ENCODE results near the gene AADAC. TPM values are rescaled to one million over a fixed set of nuclear protein-coding genes. Genes with fewer than 3 reads are reported as not detected.
"Not testable (repeated sequence)": the region's sequence is repeated elsewhere in the genome, so short reads cannot be mapped to it uniquely, and the experiment has no call there.

The AADAC gene
- total and polyA plus RNA-seq, 7 experiments from 2014 or later = not detected

DNA sequence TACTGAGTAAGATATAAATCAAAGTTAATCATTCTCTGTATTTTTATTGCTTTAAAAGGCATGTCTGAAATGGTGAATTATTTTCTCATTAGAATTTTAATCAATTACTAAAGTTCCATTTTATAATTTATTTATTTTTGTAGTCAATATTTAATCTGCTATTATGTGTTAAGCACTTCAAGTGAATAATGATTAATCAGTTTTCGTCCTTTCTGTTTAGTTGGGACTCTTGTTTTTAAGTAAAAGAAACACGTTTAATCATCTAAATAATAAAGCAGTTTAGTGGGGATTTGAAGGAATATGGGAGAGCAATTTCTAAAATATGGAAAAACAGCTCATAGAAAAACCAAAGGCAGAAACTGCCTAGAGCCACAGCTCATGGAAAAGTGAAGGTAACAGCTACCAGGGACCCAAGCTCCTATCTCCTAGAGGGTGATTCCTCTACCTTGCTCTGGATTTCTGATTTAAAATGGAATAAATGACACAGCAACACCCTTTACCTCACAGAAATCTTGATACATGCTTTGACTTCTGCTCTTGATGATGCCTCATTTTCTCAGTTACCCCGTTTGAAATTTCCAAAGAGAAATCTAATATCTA, 31.5 kb downstream of the AADAC start:
- no peak overlapping the region for H3K4me3 ChIP-seq (ENCODE audit: low read length)

DNA sequence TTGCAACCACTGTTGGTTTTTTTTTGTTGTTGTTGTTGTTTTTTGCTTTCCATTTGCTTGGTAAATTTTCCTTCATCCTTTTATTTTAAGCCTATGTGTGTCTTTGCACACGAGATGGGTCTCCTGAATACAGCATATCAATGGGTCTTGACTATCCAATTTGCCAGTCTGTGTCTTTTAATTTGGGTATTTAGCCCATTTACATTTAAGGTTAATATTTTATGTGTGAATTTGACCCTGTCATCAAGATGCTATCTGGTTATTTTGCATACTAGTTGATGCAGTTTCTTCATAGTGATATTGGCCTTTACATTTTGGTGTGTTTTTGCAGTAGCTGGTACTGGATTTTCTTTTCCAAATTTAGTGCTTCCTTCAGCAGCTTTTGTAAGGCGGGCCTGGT, 36.1 kb downstream of the AADAC start:
- H3K4me3 Mint-ChIP-seq; H3K27ac Mint-ChIP-seq; H3K4me3 ChIP-seq (ENCODE audit: low read length); intact Hi-C loops (cut with micrococcal nuclease); CTCF ChIA-PET; H3K4me1 Mint-ChIP-seq; ATAC-seq; H3K9me3 ChIP-seq (ENCODE audit: control insufficient read depth in 2 of 3, low read length in 3 of 3); DNase-seq; H3K27me3 ChIP-seq (ENCODE audit: control insufficient read depth in 2 of 2, insufficient read depth in 2 of 2, low read length in 2 of 2); H3K4me1 ChIP-seq (ENCODE audit: control insufficient read depth in 2 of 2, insufficient read depth in 2 of 2, low read length in 2 of 2); H3K27ac ChIP-seq (ENCODE audit: low read depth, low read length); H3K36me3 ChIP-seq (ENCODE audit: control insufficient read depth in 2 of 3, insufficient read depth in 3 of 3, low read length in 3 of 3); POLR2A ChIA-PET: not testable (repeated sequence)
- peaks cover 0 to 10% (median 3%) of the 10 kb centered on the region in 5 donors for H3K36me3 Mint-ChIP-seq
- H3K9me3 Mint-ChIP-seq = peaks cover 3 to 33% (median 14%) of the 10 kb centered on the region in 11 donors
- peaks cover 7 to 29% (median 14%) of the 10 kb centered on the region in 5 donors for H3K27me3 Mint-ChIP-seq

More for the DNA sequence above, 31.5 kb downstream of the AADAC start:
- no peaks in the 10 kb centered on the region for H3K4me1 ChIP-seq (ENCODE audit: control insufficient read depth in 2 of 2, insufficient read depth in 2 of 2, low read length in 2 of 2)
- ATAC-seq (no peak), DNase-seq (no peak)
- no peaks in the 10 kb centered on the region for H3K36me3 ChIP-seq (ENCODE audit: control insufficient read depth in 2 of 3, insufficient read depth in 3 of 3, low read length in 3 of 3)
- CTCF ChIA-PET = no interaction called here
- no peak overlapping the region for H3K27ac ChIP-seq (ENCODE audit: low read depth, low read length)
- intact Hi-C loops (cut with micrococcal nuclease) = loop anchor here in 1 of 2 donors (5.0 kb wide), 1 partner anchor 497 kb away; no protein-coding TSS in a partner anchor
- H3K4me1 Mint-ChIP-seq = peaks cover 0 to 2% (median 0%) of the 10 kb centered on the region in 7 donors
- no peaks in the 10 kb centered on the region for H3K36me3 Mint-ChIP-seq
- H3K4me3 Mint-ChIP-seq = no peak overlapping the region
- H3K9me3 Mint-ChIP-seq = peaks cover 0 to 14% (median 4%) of the 10 kb centered on the region in 11 donors
- H3K27me3 Mint-ChIP-seq = peaks cover 0 to 35% (median 4%) of the 10 kb centered on the region in 5 donors
- POLR2A ChIA-PET = no interaction called here
- no peaks in the 10 kb centered on the region for H3K9me3 ChIP-seq (ENCODE audit: control insufficient read depth in 2 of 3, low read length in 3 of 3)
- no peaks in the 10 kb centered on the region for H3K27me3 ChIP-seq (ENCODE audit: control insufficient read depth in 2 of 2, insufficient read depth in 2 of 2, low read length in 2 of 2)
- H3K27ac Mint-ChIP-seq = no peak overlapping the region

DNA sequence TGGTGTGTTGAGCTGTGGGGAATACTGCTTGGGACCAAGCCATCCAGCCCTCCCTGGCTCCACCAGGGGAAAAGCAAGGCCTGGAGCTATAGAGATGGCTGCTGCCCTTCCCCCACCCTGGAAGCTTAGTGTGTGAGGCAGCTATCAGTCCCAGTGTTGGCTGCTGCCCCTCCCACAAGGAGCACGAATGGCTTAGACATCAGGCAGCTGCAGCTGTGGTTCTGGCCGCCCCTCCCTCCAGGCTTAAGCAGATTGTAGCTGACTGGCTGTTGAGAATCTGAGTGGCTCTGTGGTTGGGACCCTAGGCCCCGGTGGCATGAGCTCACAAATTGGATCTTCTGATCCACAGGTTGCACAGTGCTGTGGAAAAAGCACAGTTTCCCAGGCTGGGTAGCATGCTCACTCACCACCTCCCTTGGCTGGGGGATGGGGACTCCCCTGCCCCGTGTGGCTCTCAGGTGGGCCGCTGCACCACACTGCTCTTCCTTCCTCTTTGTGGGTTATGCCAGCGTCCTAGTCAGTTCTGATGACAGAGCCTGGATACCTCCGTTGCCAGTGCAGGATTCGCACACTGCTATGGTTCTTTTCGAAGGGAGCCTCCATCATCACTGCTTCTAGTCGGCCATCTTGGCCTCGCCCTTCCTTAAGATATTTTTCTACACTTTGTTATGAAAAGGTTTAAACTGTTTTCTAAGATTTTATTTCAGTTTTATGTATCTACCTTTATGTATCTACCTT, 38.3 kb downstream of the AADAC start:
- H3K27ac Mint-ChIP-seq = no peak overlapping the region
- no peak overlapping the region for H3K4me3 ChIP-seq (ENCODE audit: low read length)
- H3K27me3 Mint-ChIP-seq = peaks cover 7 to 29% (median 18%) of the 10 kb centered on the region in 5 donors
- H3K9me3 Mint-ChIP-seq = peaks cover 3 to 33% (median 13%) of the 10 kb centered on the region in 11 donors
- no peaks in the 10 kb centered on the region for H3K4me1 Mint-ChIP-seq
- peaks cover 0 to 10% (median 3%) of the 10 kb centered on the region in 5 donors for H3K36me3 Mint-ChIP-seq
- no peak overlapping the region for H3K4me3 Mint-ChIP-seq
- CTCF ChIA-PET = no interaction called here
- peaks cover 0 to 4% of the 10 kb centered on the region in 2 donors for H3K27me3 ChIP-seq (ENCODE audit: control insufficient read depth in 2 of 2, insufficient read depth in 2 of 2, low read length in 2 of 2)
- H3K9me3 ChIP-seq (ENCODE audit: control insufficient read depth in 2 of 3, low read length in 3 of 3) = no peaks in the 10 kb centered on the region
- H3K27ac ChIP-seq (ENCODE audit: low read depth, low read length) = no peak overlapping the region
- ATAC-seq (no peak), DNase-seq (no peak)
- H3K4me1 ChIP-seq (ENCODE audit: control insufficient read depth in 2 of 2, insufficient read depth in 2 of 2, low read length in 2 of 2) = no peaks in the 10 kb centered on the region
- POLR2A ChIA-PET = no interaction called here
- intact Hi-C loops (cut with micrococcal nuclease) = no loop called here
- H3K36me3 ChIP-seq (ENCODE audit: control insufficient read depth in 2 of 3, insufficient read depth in 3 of 3, low read length in 3 of 3) = no peaks in the 10 kb centered on the region

DNA sequence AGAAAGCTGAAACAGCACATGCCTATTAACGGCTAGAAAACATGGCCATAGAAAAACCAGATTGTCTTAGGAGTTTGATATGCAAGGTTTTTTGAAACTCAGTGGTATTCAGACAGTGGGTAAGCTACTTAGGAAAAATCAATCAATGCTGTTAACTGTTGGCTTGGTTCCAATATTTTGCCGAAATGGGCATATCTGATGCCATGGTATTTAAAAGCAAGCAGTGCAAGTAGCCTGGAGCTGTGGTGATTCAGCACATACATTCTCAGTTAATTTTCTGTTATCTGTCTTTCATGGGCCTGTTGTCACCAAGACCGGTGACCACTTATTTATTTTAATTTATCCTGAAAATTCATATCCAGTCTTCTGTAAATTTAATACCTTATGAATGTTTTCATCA, 42.2 kb downstream of the AADAC start:
- CTCF ChIA-PET = no interaction called here
- Histone ChIP-seq H3K4me3 (ENCODE audit: low read length) (no peak overlapping the region), H3K27ac (ENCODE audit: low read depth, low read length) (no peak overlapping the region), H3K36me3 (ENCODE audit: control insufficient read depth in 2 of 3, insufficient read depth in 3 of 3, low read length in 3 of 3) (no peaks in the 10 kb centered on the region), H3K27me3 (ENCODE audit: control insufficient read depth in 2 of 2, insufficient read depth in 2 of 2, low read length in 2 of 2) (peaks cover 0 to 4% of the 10 kb centered on the region in 2 donors), H3K9me3 (ENCODE audit: control insufficient read depth in 2 of 3, low read length in 3 of 3) (no peaks in the 10 kb centered on the region), H3K4me1 (ENCODE audit: control insufficient read depth in 2 of 2, insufficient read depth in 2 of 2, low read length in 2 of 2) (no peaks in the 10 kb centered on the region)
- Mint-ChIP-seq H3K9me3 (peaks cover 0 to 14% (median 2%) of the 10 kb centered on the region in 11 donors), H3K4me1 (no peaks in the 10 kb centered on the region), H3K4me3 (no peak overlapping the region), H3K27me3 (peaks cover 7 to 31% (median 14%) of the 10 kb centered on the region in 5 donors), H3K36me3 (peaks cover 0 to 3% (median 0%) of the 10 kb centered on the region in 5 donors), H3K27ac (no peak overlapping the region)
- POLR2A ChIA-PET = no interaction called here
- intact Hi-C loops (cut with micrococcal nuclease) = no loop called here
- DNase-seq (no peak), ATAC-seq (no peak)

DNA sequence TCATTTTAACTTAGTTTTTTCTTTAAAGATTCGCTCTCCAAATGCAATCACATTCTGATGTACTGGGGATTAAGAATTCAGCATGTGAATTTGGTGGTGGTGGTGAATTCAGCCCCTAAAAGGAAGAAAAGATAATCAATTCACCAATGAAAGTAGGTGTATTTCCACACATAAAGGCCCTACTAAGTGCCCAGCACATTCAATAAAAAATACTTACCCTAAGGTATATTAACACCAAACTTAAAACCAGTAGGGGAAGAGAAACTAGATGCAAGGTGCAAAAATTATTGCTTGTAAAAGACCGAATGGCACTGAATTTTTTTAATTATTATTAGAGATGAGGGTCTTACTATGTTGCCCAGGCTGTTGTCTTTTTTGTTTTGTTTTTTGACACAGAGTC, 42.7 kb downstream of the AADAC start:
- Histone ChIP-seq H3K36me3 (ENCODE audit: control insufficient read depth in 2 of 3, insufficient read depth in 3 of 3, low read length in 3 of 3) (no peaks in the 10 kb centered on the region), H3K27ac (ENCODE audit: low read depth, low read length) (no peak overlapping the region), H3K27me3 (ENCODE audit: control insufficient read depth in 2 of 2, insufficient read depth in 2 of 2, low read length in 2 of 2) (peaks cover 0 to 4% of the 10 kb centered on the region in 2 donors), H3K4me3 (ENCODE audit: low read length) (no peak overlapping the region), H3K4me1 (ENCODE audit: control insufficient read depth in 2 of 2, insufficient read depth in 2 of 2, low read length in 2 of 2) (no peaks in the 10 kb centered on the region), H3K9me3 (ENCODE audit: control insufficient read depth in 2 of 3, low read length in 3 of 3) (no peaks in the 10 kb centered on the region)
- intact Hi-C loops (cut with micrococcal nuclease) = no loop called here
- H3K4me1 Mint-ChIP-seq = no peaks in the 10 kb centered on the region
- H3K27ac Mint-ChIP-seq = no peak overlapping the region
- CTCF ChIA-PET = no interaction called here
- ATAC-seq (no peak), DNase-seq (no peak)
- POLR2A ChIA-PET = no interaction called here
- H3K4me3 Mint-ChIP-seq = no peak overlapping the region
- H3K27me3 Mint-ChIP-seq = peaks cover 7 to 31% (median 14%) of the 10 kb centered on the region in 5 donors
- peaks cover 0 to 3% (median 0%) of the 10 kb centered on the region in 5 donors for H3K36me3 Mint-ChIP-seq
- H3K9me3 Mint-ChIP-seq = peaks cover 0 to 9% (median 0%) of the 10 kb centered on the region in 11 donors

DNA sequence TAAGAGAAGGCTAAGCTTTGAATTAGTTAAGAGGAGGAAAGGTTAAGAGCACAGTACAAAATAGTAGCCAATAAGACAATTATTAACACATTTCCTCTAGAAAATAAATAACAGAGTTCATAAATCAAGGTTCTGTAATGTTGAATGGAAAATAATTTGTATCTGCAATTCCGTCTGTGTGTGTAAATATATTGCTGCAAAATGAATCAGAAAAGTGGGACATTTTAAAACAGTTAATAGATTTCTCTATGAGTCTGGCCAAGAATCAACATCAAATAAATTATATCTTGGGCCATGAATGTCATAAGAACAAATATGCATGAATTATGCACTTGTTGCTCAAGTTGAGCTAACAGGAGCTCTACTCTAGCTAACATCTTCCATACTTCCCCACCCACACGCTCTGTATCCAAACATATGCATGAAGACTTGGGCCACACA, 45.3 kb downstream of the AADAC start:
- CTCF ChIA-PET = no interaction called here

More for the DNA sequence above, 45.3 kb downstream of the AADAC start:
- Histone ChIP-seq H3K9me3 (ENCODE audit: control insufficient read depth in 2 of 3, low read length in 3 of 3) (no peaks in the 10 kb centered on the region), H3K27ac (ENCODE audit: low read depth, low read length) (no peak overlapping the region), H3K27me3 (ENCODE audit: control insufficient read depth in 2 of 2, insufficient read depth in 2 of 2, low read length in 2 of 2) (peaks cover 0 to 4% of the 10 kb centered on the region in 2 donors), H3K36me3 (ENCODE audit: control insufficient read depth in 2 of 3, insufficient read depth in 3 of 3, low read length in 3 of 3) (no peaks in the 10 kb centered on the region), H3K4me1 (ENCODE audit: control insufficient read depth in 2 of 2, insufficient read depth in 2 of 2, low read length in 2 of 2) (no peaks in the 10 kb centered on the region), H3K4me3 (ENCODE audit: low read length) (no peak overlapping the region)
- DNase-seq = no peak
- POLR2A ChIA-PET = no interaction called here
- Mint-ChIP-seq H3K4me1 (no peaks in the 10 kb centered on the region), H3K27me3 (peaks cover 6 to 22% (median 10%) of the 10 kb centered on the region in 5 donors), H3K4me3 (no peak overlapping the region), H3K9me3 (no peaks in the 10 kb centered on the region), H3K27ac (no peak overlapping the region), H3K36me3 (no peaks in the 10 kb centered on the region)
- no peak for ATAC-seq
- intact Hi-C loops (cut with micrococcal nuclease) = no loop called here
